Cardiac muscle cell (in vitro differentiated cells and primary cell): ENCODE measurements around the gene FAF1. TPM values are rescaled to one million over a fixed set of nuclear protein-coding genes. Genes with fewer than 3 reads are reported as not detected.

Source experiments
- DNase-seq, 2 donors: peaks; one replicate each; pipeline versions ENCODE4 v3.0.0 to v3.0.0-alpha.2; 2010 to 2017; ENCODE audit warnings: low read depth in 1 of 2, low spot score in 1 of 2
- H3K27ac ChIP-seq: fragments of 200-600 bp; sonication (generic); 2 replicates; pipeline ENCODE4 v1.5.1; 2016
- H3K27me3 ChIP-seq: fragments of 200-600 bp; sonication (generic); 2 replicates; pipeline ENCODE4 v1.6.0; 2016; ENCODE audit warnings: control low read depth
- H3K36me3 ChIP-seq: fragments of 200-600 bp; sonication (generic); 2 replicates; pipeline ENCODE4 v1.5.1; 2016; ENCODE audit warnings: control low read depth
- H3K4me1 ChIP-seq: fragments of 200-600 bp; sonication (generic); 2 replicates; pipeline ENCODE4 v1.8.1; 2017; ENCODE audit warnings: low read depth, mild to moderate bottlenecking, mixed run types
- H3K4me3 ChIP-seq: fragments of 200-600 bp; sonication (generic); 2 replicates; pipeline ENCODE4 v1.5.1; 2016; ENCODE audit warnings: mild to moderate bottlenecking
- H3K9me3 ChIP-seq: fragments of 200-600 bp; sonication (generic); 2 replicates; pipeline ENCODE4 v1.5.1; 2017; ENCODE audit warnings: low read depth, mild to moderate bottlenecking, control low read depth
- polyA plus RNA-seq: library from polyadenylated mRNA; unstranded; fragments of >200 nt; fragmentation: Nextera tagmentation; extraction: Ambion mirVana; gene quantifications from 2 replicates; pipeline ENCODE4 v1.2.1, GENCODE V29; 2016
- total RNA-seq: library from RNA; depleted of rRNA; stranded (reverse); fragments of >200 nt; gene quantifications from 2 replicates; pipeline ENCODE4 v1.2.3, GENCODE V29; 2016
- TF ChIP-seq, protein P1 (sequence below): IDR thresholded peaks from 2 replicates; pipeline ENCODE4 v1.5.1; 2012; ENCODE audit warnings: low read depth, mild to moderate bottlenecking, low read length

Gene FAF1
- total and polyA plus RNA-seq, 2 experiments from 2014 or later = 24.3 to 76.7 TPM

DNA sequence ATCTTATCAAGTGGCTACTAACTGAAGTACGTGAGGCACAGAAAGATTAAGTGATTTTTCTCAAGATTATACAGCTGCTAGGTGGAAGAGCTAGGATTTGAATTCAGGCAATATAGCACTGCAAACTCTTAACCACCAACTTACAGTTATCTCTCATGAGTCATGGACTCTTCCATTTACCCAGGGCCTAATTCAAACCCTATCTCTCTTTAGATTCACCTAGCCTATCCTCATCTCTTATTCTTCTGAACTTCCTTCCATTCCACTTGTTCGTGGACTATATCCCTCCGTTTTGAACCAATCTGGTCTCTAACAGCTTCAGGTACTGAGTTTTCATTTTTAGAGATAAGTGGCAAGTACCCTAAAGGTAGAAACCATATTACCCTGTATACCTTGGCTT lies 444.0 kb downstream of the FAF1 start:
- no peak for DNase-seq
- no peaks in the 10 kb centered on the region for H3K36me3 ChIP-seq
- H3K9me3 ChIP-seq = no peaks in the 10 kb centered on the region
- H3K27ac ChIP-seq = no peak overlapping the region
- H3K4me1 ChIP-seq = no peaks in the 10 kb centered on the region
- no peak overlapping the region for H3K4me3 ChIP-seq
- TF ChIP-seq, protein P1, sequence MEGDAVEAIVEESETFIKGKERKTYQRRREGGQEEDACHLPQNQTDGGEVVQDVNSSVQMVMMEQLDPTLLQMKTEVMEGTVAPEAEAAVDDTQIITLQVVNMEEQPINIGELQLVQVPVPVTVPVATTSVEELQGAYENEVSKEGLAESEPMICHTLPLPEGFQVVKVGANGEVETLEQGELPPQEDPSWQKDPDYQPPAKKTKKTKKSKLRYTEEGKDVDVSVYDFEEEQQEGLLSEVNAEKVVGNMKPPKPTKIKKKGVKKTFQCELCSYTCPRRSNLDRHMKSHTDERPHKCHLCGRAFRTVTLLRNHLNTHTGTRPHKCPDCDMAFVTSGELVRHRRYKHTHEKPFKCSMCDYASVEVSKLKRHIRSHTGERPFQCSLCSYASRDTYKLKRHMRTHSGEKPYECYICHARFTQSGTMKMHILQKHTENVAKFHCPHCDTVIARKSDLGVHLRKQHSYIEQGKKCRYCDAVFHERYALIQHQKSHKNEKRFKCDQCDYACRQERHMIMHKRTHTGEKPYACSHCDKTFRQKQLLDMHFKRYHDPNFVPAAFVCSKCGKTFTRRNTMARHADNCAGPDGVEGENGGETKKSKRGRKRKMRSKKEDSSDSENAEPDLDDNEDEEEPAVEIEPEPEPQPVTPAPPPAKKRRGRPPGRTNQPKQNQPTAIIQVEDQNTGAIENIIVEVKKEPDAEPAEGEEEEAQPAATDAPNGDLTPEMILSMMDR = no peak
- H3K27me3 ChIP-seq = no peaks in the 10 kb centered on the region

DNA sequence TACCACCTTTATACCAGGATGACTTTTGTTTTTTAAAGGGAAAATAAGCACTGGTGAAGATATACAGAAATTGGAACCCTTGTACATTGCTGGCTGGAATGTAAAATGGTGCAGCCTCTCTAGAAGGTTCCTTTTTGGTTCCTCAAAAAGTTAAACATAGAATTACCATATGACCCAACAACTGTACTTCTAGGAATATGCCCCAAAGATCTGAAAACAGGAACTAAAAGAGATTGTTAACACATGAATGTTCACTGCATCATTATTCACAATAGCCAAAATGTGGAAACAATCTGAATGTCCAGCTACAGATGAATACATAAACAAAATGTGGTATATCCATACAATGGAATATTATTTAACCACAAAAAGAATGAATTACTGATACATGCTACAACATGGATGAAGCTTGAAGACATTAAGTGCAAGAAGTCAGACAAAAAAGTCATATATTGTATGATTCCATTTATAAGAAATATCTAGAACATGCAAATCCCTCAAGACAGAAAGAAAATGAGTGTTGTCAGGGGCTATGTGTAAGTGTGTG lies 452.0 kb downstream of the FAF1 start:
- Histone ChIP-seq H3K27me3 (no peaks in the 10 kb centered on the region), H3K36me3 (no peaks in the 10 kb centered on the region), H3K4me3 (no peak overlapping the region), H3K9me3 (no peaks in the 10 kb centered on the region), H3K27ac (no peak overlapping the region), H3K4me1 (no peaks in the 10 kb centered on the region)
- TF ChIP-seq, protein P1 = no peak
- DNase-seq = no peak

DNA sequence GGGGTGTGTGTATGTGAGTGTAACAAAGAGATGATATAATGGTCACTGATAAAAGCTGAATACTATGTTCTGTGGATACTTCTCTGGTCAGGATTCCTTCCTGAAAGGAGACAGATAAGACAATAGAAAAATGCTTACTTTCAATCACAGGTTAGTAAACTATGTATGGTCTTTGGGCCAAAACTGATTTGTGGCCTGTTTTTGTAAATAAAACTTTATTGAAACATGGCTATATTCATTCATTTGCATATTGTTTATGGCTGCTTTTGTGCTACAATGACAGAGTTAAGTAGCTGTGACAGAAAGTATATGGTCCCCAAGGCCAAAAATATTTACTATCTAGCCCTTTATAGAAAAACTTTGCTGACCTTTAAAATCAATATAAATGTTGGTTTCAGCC lies 454.6 kb downstream of the FAF1 start:
- Histone ChIP-seq H3K27ac (no peak overlapping the region), H3K36me3 (no peaks in the 10 kb centered on the region), H3K4me3 (no peak overlapping the region), H3K4me1 (no peaks in the 10 kb centered on the region), H3K9me3 (no peaks in the 10 kb centered on the region), H3K27me3 (no peaks in the 10 kb centered on the region)
- TF ChIP-seq, protein P1 = no peak
- DNase-seq = no peak

DNA sequence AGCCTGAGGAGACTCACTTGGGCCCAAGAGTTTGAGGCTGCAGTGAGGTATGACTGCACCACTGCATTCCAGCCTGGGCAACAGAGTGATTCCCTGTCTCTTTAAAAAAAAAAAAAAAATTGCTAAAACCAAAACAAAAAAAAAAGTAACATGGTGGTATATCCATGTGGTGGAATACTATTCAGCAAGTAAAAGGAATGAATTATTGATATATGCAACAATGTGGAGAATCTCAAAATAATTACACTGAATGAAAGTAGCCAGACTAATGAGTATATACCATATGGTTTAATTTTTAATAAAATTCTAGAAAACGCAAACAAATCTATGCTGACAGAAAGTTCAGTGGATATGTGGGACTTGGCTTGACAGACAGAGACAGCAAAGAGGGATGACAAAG lies 456.6 kb downstream of the FAF1 start:
- no peak overlapping the region for H3K27ac ChIP-seq
- no peaks in the 10 kb centered on the region for H3K27me3 ChIP-seq
- no peaks in the 10 kb centered on the region for H3K9me3 ChIP-seq
- no peak for DNase-seq
- H3K4me1 ChIP-seq = no peaks in the 10 kb centered on the region
- no peaks in the 10 kb centered on the region for H3K36me3 ChIP-seq
- H3K4me3 ChIP-seq = no peak overlapping the region
- TF ChIP-seq, protein P1 = no peak

DNA sequence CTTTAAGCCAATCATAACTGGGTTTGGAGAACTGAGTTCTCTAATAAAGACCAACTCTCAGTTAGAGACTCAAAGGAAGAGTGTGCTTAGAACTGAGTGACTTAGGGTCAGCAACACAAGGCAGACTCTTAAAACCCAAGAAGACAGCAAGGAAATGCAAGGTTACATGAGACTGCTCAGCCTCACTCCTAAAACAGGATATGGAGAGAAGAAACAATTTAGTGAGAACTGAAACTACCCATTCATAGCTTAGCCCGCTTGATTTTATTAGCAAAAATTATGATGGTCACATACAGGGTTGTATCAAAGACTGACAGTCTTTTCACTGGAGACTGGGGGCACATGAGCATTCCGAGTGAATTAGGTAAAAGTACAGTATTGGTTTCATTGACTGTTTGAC lies 457.9 kb downstream of the FAF1 start:
- Histone ChIP-seq H3K27me3 (no peaks in the 10 kb centered on the region), H3K4me3 (no peak overlapping the region), H3K27ac (no peak overlapping the region), H3K4me1 (no peaks in the 10 kb centered on the region), H3K36me3 (no peaks in the 10 kb centered on the region), H3K9me3 (no peaks in the 10 kb centered on the region)
- TF ChIP-seq, protein P1 = no peak
- no peak for DNase-seq

DNA sequence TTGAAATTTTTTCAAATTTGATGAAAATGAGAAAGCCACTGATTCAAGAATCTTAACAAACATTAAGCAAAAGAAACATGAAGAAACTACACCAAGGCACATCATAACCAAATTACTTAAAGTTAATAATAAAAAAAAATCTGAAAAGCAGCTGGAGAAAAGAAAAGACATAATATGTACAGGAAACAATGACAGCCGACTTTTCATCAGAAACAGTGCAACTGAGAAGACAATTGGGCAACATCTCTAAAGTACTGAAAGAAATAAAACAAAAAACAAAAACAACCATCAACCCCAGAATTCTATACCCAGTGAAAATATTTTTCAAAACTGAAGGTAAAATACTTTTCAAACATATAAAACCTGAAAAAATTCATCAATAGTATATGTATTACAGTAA lies 463.1 kb downstream of the FAF1 start:
- Histone ChIP-seq H3K4me3 (no peak overlapping the region), H3K9me3 (no peaks in the 10 kb centered on the region), H3K27ac (no peak overlapping the region), H3K27me3 (no peaks in the 10 kb centered on the region), H3K36me3 (no peaks in the 10 kb centered on the region), H3K4me1 (no peaks in the 10 kb centered on the region)
- DNase-seq = no peak
- TF ChIP-seq, protein P1 = no peak
